OCI-LY7 (cell line): Measurements from ENCODE around the gene CCDC142. TPM values are rescaled to one million over a fixed set of nuclear protein-coding genes. Genes with fewer than 3 reads are reported as not detected.

Experiments
- BruUV-seq: library from RNA; stranded (reverse); fragments of 400-500 nt; replicated peaks from 2 replicates; lab custom pipeline; 2021; lab: Mats Ljungman, UMichigan
- CTCF ChIA-PET: fragments of 300-600 bp; sonication (Branson Sonifier 250); formaldehyde crosslinking; loops from one replicate; lab custom pipeline; 2022; ENCODE audit warnings: antibody characterized with exemption; ENCODE audit not compliant: unreplicated experiment; lab: Charles Lee
- POLR2A ChIA-PET: fragments of 300-600 bp; sonication (Branson Sonifier 250); formaldehyde crosslinking; loops from one replicate; lab custom pipeline; 2022; ENCODE audit warnings: antibody characterized with exemption; lab: Charles Lee
- DNase-seq: peaks from one replicate; pipeline ENCODE4 v3.0.0-alpha.2; 2015; ENCODE audit warnings: low spot score
- H2AFZ ChIP-seq: fragments of 200-600 bp; sonication (generic), shearing (Covaris generic); 2 replicates; pipeline ENCODE4 v1.6.1; 2014; ENCODE audit warnings: mild to moderate bottlenecking, antibody characterized with exemption, low read length, moderate library complexity
- H3K27ac ChIP-seq: fragments of 200-600 bp; sonication (generic); 2 replicates; pipeline ENCODE4 v1.5.1; 2014; ENCODE audit warnings: mixed run types, low read depth, mild to moderate bottlenecking, moderate library complexity, low read length, inconsistent platforms; ENCODE audit not compliant: poor library complexity, severe bottlenecking
- H3K36me3 ChIP-seq: fragments of 200-600 bp; sonication (generic); 2 replicates; pipeline ENCODE4 v1.6.1; 2014; ENCODE audit warnings: mild to moderate bottlenecking, antibody characterized with exemption, low read length, moderate library complexity, mixed read lengths; ENCODE audit not compliant: insufficient read depth
- H3K4me1 ChIP-seq: fragments of 200-600 bp; sonication (generic); 2 replicates; pipeline ENCODE4 v1.5.1; 2014; ENCODE audit warnings: mild to moderate bottlenecking, low read length; ENCODE audit not compliant: insufficient read depth, poor library complexity, severe bottlenecking
- H3K4me2 ChIP-seq: fragments of 200-600 bp; sonication (generic); 2 replicates; pipeline ENCODE4 v1.6.1; 2014; ENCODE audit warnings: mild to moderate bottlenecking, low read length
- H3K4me3 ChIP-seq: fragments of 200-600 bp; sonication (generic); 2 replicates; pipeline ENCODE4 v1.5.1; 2014; ENCODE audit warnings: mild to moderate bottlenecking, low read depth, low read length; ENCODE audit not compliant: poor library complexity, severe bottlenecking
- H3K79me2 ChIP-seq: fragments of 200-600 bp; sonication (generic); 2 replicates; pipeline ENCODE4 v1.6.1; 2016; ENCODE audit warnings: low read depth, mild to moderate bottlenecking, low read length, moderate library complexity, mixed read lengths; ENCODE audit not compliant: insufficient read depth
- H3K9me2 ChIP-seq: fragments of 200-600 bp; sonication (generic); 2 replicates; pipeline ENCODE4 v1.6.1; 2016; ENCODE audit warnings: mild to moderate bottlenecking, low read length, mixed read lengths; ENCODE audit not compliant: insufficient read depth
- H3K9me3 ChIP-seq: fragments of 200-600 bp; sonication (generic); 2 replicates; pipeline ENCODE4 v1.6.1; 2014; ENCODE audit warnings: mild to moderate bottlenecking, mixed run types, low read length, mixed read lengths
- H4K20me1 ChIP-seq: fragments of 200-600 bp; sonication (generic); 2 replicates; pipeline ENCODE4 v1.6.1; 2014; ENCODE audit warnings: mild to moderate bottlenecking, antibody characterized with exemption, low read length, moderate library complexity, mixed read lengths; ENCODE audit not compliant: insufficient read depth
- CTCF ChIP-seq: fragments of 200-600 bp; sonication (generic); conservative IDR thresholded peaks from 2 replicates; pipeline ENCODE4 v1.5.1; 2014; ENCODE audit warnings: mild to moderate bottlenecking, antibody characterized with exemption, low read length, moderate library complexity, mixed read lengths
- EZH2phosphoT487 ChIP-seq: fragments of 200-600 bp; sonication (generic); IDR thresholded peaks from 2 replicates; pipeline ENCODE4 v1.6.1; 2018; ENCODE audit warnings: low read depth, borderline replicate concordance, mild to moderate bottlenecking, mixed run types, antibody characterized with exemption, low read length, moderate library complexity, mixed read lengths
- intact Hi-C: fragments of 100-400 bp; cut with micrococcal nuclease; formaldehyde crosslinking; loops from one replicate; pipeline ENCODE4 v1.10.0; 2022; ENCODE audit not compliant: unreplicated experiment
- total RNA-seq, 2 experiments: library from RNA; depleted of rRNA in 1 of 2; stranded (reverse); fragments of >200 nt in 1 of 2; shearing (Covaris generic) in 1 of 2; gene quantifications; 2 replicates each; pipeline ENCODE4 v1.2.3, GENCODE V29; 2014 to 2022

CCDC142 gene
- total RNA-seq, 2 experiments from 2014 or later = 42.5 to 53.0 TPM

GRCh38 chr2:74439373-74439772, 43.4 kb downstream of the CCDC142 start:
- Histone ChIP-seq H3K4me2 (no peak overlapping the region), H3K79me2 (no peaks in the 10 kb centered on the region), H2AFZ (no peak overlapping the region), H3K4me1 (peaks cover 31% of the 10 kb centered on the region), H3K4me3 (no peak overlapping the region), H3K36me3 (no peaks in the 10 kb centered on the region), H3K9me3 (no peaks in the 10 kb centered on the region), H3K9me2 (no peaks in the 10 kb centered on the region), H4K20me1 (no peaks in the 10 kb centered on the region), H3K27ac (no peak overlapping the region)
- no peak for DNase-seq
- no peak for TF ChIP-seq EZH2phosphoT487
- no peak for TF ChIP-seq CTCF
- ChIA-PET POLR2A (interaction anchor here (2.0 to 2.3 kb wide), 2 partner anchors 13 to 17 kb away, joined by 13 to 17 read pairs; partner anchors contain the start of gene INO80B), CTCF (no interaction called here)
- no TSS peak for BruUV-seq
- intact Hi-C loops = no loop called here

GRCh38 chr2:74438248-74438647, 44.5 kb downstream of the CCDC142 start:
- Histone ChIP-seq H3K36me3 (no peaks in the 10 kb centered on the region), H3K79me2 (no peaks in the 10 kb centered on the region), H3K4me1 (peaks cover 25% of the 10 kb centered on the region), H3K9me3 (no peaks in the 10 kb centered on the region), H3K27ac (no peak overlapping the region), H3K9me2 (no peaks in the 10 kb centered on the region), H2AFZ (no peak overlapping the region), H4K20me1 (no peaks in the 10 kb centered on the region), H3K4me3 (no peak overlapping the region), H3K4me2 (no peak overlapping the region)
- ChIA-PET CTCF (no interaction called here), POLR2A (interaction anchor here (0.6 to 1.6 kb wide), 2 partner anchors 11 to 29 kb away, joined by 3 to 5 read pairs; no protein-coding TSS in a partner anchor)
- BruUV-seq = no TSS peak
- intact Hi-C loops = no loop called here
- no peak for TF ChIP-seq CTCF
- TF ChIP-seq EZH2phosphoT487 = no peak
- no peak for DNase-seq

GRCh38 chr2:74436848-74437695, 45.7 kb downstream of the CCDC142 start:
- Histone ChIP-seq H3K27ac (no peak overlapping the region), H2AFZ (peak overlapping the region; percentile 52), H4K20me1 (no peaks in the 10 kb centered on the region), H3K4me2 (peak overlapping the region; percentile 51), H3K36me3 (no peaks in the 10 kb centered on the region), H3K9me3 (no peaks in the 10 kb centered on the region), H3K4me3 (no peak overlapping the region), H3K79me2 (no peaks in the 10 kb centered on the region), H3K9me2 (no peaks in the 10 kb centered on the region), H3K4me1 (peaks cover 25% of the 10 kb centered on the region)
- ChIA-PET CTCF (no interaction called here), POLR2A (no interaction called here)
- no TSS peak for BruUV-seq
- intact Hi-C loops = no loop called here
- DNase-seq = peak; percentile 37
- TF ChIP-seq CTCF (no peak), EZH2phosphoT487 (no peak)
